NCI-H524 treated with DMSO at 0.1 percent for 48 hours (cell line): Measurements from ENCODE around the gene ORAI1.
"Not testable (repeated sequence)": the region's sequence is repeated elsewhere in the genome, so short reads cannot be mapped to it uniquely, and the experiment has no call there.

ENCODE experiments used
- DNase-seq: peaks from one replicate; lab custom pipeline; 2025; lab: John Stamatoyannopoulos, UW

Gene ORAI1

GRCh38 chr12:121626087-121626852, at the start of gene ORAI1:
TSS of gene ORAI1 (plus strand) at chr12:121626530.
- peak; percentile 33 for DNase-seq

GRCh38 chr12:121576851-121577391, 49.4 kb upstream of the ORAI1 start:
- DNase-seq, result no peak

GRCh38 chr12:121577443-121578180, 48.7 kb upstream of the ORAI1 start:
- no peak for DNase-seq

GRCh38 chr12:121578230-121579189, 47.8 kb upstream of the ORAI1 start:
- no peak for DNase-seq

- no peak for DNase-seq
These were observed 47.0 kb upstream of the ORAI1 start for GRCh38 chr12:121579190-121579791.

GRCh38 chr12:121579981-121580868, 46.1 kb upstream of the ORAI1 start:
- DNase-seq, result peak; percentile 14

- DNase-seq, result no peak
These were observed 45.2 kb upstream of the ORAI1 start, which contains the start of gene KDM2B for GRCh38 chr12:121580959-121581685. TSS of gene KDM2B (minus strand) at chr12:121581023. CDS start at chr12:121580911, 112 bp downstream.

GRCh38 chr12:121581686-121582429, 44.5 kb upstream of the ORAI1 start:
- no peak for DNase-seq

GRCh38 chr12:121582583-121583333, 43.6 kb upstream of the ORAI1 start:
- no peak for DNase-seq

GRCh38 chr12:121583334-121583661, 43.0 kb upstream of the ORAI1 start:
- not testable (repeated sequence) for DNase-seq

GRCh38 chr12:121584885-121585284, 41.4 kb upstream of the ORAI1 start:
- DNase-seq, result not testable (repeated sequence)

- no peak for DNase-seq
These were observed 35.7 kb upstream of the ORAI1 start for GRCh38 chr12:121590476-121591143.

GRCh38 chr12:121592320-121592719, 34.0 kb upstream of the ORAI1 start:
- no peak for DNase-seq

GRCh38 chr12:121595520-121595919, 30.8 kb upstream of the ORAI1 start:
- no peak for DNase-seq

GRCh38 chr12:121596526-121596925, 29.8 kb upstream of the ORAI1 start:
- DNase-seq, result no peak

GRCh38 chr12:121600702-121601336, 25.5 kb upstream of the ORAI1 start:
- no peak for DNase-seq

GRCh38 chr12:121602766-121603165, 23.6 kb upstream of the ORAI1 start:
- no peak for DNase-seq
